ENCODE data around the gene TBC1D17. TPM values are rescaled to one million over a fixed set of nuclear protein-coding genes. Genes with fewer than 3 reads are reported as not detected.

TBC1D17 gene
- total RNA-seq, 1 donor, result 21.4 TPM

DNA sequence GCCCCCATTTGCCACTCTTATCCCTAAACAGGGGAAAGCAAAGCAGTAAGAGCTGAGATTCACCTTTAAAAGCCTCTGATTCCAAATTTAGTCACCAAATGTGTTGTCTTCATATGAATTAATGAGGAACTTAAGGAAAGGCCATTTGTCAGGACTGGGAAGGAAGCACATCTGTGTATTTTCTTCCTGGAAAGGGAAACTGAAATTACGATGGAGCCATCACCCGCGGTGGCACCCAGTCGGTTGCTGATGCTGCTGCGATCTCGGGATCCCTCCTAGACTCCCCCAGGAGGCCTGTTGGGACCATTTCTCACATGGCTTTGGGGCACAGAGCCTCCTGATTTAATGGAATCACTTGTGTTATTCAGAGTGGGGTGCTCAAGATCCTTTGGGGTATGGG lies 26.6 kb downstream of the TBC1D17 start:
- DNase-seq (ENCODE audit: insufficient read length, low spot score, missing footprints), result peak; percentile 45
- H3K4me1 ChIP-seq (ENCODE audit: insufficient read depth, low read length), result no peaks in the 10 kb centered on the region
- no peak overlapping the region for H2AFZ ChIP-seq (ENCODE audit: low read length)
- H3K9me3 ChIP-seq (ENCODE audit: low read depth, low read length), result no peaks in the 10 kb centered on the region
- H3K4me2 ChIP-seq (ENCODE audit: insufficient read depth, low read length), result no peak overlapping the region
- H4K20me1 ChIP-seq (ENCODE audit: insufficient read depth, low read length), result peaks cover 16% of the 10 kb centered on the region
- H3K27ac ChIP-seq (ENCODE audit: low read depth, low read length), result no peak overlapping the region
- H3K27me3 ChIP-seq (ENCODE audit: insufficient read depth, low read length), result no peaks in the 10 kb centered on the region
- peaks cover 19% of the 10 kb centered on the region for H3K36me3 ChIP-seq (ENCODE audit: insufficient read depth, low read length)
- TF ChIP-seq, protein P1, sequence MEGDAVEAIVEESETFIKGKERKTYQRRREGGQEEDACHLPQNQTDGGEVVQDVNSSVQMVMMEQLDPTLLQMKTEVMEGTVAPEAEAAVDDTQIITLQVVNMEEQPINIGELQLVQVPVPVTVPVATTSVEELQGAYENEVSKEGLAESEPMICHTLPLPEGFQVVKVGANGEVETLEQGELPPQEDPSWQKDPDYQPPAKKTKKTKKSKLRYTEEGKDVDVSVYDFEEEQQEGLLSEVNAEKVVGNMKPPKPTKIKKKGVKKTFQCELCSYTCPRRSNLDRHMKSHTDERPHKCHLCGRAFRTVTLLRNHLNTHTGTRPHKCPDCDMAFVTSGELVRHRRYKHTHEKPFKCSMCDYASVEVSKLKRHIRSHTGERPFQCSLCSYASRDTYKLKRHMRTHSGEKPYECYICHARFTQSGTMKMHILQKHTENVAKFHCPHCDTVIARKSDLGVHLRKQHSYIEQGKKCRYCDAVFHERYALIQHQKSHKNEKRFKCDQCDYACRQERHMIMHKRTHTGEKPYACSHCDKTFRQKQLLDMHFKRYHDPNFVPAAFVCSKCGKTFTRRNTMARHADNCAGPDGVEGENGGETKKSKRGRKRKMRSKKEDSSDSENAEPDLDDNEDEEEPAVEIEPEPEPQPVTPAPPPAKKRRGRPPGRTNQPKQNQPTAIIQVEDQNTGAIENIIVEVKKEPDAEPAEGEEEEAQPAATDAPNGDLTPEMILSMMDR (IDR thresholded peaks at IDR 0.05; ENCODE audit: extremely low read depth, low read depth, low read length), result no peak
- no peak overlapping the region for H3K4me3 ChIP-seq (ENCODE audit: insufficient read depth, low read length)
- H3K79me2 ChIP-seq (ENCODE audit: insufficient read depth, low read length), result peaks cover 5% of the 10 kb centered on the region

DNA sequence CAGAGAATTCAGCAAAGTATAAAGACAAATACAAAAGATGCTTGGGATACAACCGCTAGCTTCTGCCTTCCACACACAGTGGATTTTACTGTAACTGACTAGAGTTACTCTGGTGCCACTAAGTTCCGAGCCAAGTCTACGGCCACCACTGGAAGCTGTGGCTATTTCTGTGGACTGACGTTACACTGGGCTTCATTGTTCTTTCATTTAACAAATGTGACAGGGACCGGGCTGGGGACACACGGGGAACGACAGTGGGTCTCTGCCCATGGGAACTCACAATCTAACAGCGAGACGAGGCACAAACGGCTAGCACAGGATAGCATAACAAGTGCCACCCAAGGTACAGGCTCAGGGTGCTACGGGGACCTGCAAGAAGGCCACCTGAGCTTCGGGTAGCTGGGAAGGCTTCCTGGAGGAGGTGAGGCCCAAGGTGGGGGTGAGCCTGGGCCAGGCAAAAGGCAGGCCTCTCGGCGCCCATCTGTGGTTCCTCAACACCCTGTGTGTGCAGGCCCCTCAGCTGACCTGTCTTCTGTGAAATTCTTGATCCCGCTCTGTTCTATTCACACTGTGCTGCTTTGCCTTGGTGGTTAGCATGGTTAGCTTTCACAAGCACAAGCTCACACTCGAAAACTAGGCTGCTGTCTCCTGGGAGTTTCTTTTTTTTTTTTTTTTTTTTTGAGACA lies 29.5 kb downstream of the TBC1D17 start:
- no peak overlapping the region for H3K4me2 ChIP-seq (ENCODE audit: insufficient read depth, low read length)
- peak; percentile 27 for DNase-seq (ENCODE audit: insufficient read length, low spot score, missing footprints)
- H2AFZ ChIP-seq (ENCODE audit: low read length), result no peak overlapping the region
- no peaks in the 10 kb centered on the region for H3K9me3 ChIP-seq (ENCODE audit: low read depth, low read length)
- H3K27ac ChIP-seq (ENCODE audit: low read depth, low read length), result no peak overlapping the region
- no peaks in the 10 kb centered on the region for H3K27me3 ChIP-seq (ENCODE audit: insufficient read depth, low read length)
- TF ChIP-seq, protein P1 (IDR thresholded peaks at IDR 0.05; ENCODE audit: extremely low read depth, low read depth, low read length), result no peak
- H3K79me2 ChIP-seq (ENCODE audit: insufficient read depth, low read length), result peaks cover 8% of the 10 kb centered on the region
- H3K4me3 ChIP-seq (ENCODE audit: insufficient read depth, low read length), result no peak overlapping the region
- peaks cover 24% of the 10 kb centered on the region for H4K20me1 ChIP-seq (ENCODE audit: insufficient read depth, low read length)
- peaks cover 26% of the 10 kb centered on the region for H3K36me3 ChIP-seq (ENCODE audit: insufficient read depth, low read length)
- peaks cover 3% of the 10 kb centered on the region for H3K4me1 ChIP-seq (ENCODE audit: insufficient read depth, low read length)

GRCh38 chr19:49907745-49908446 lies 30.4 kb downstream of the TBC1D17 start:
- H3K4me2 ChIP-seq (ENCODE audit: insufficient read depth, low read length), result no peak overlapping the region
- TF ChIP-seq, protein P1 (IDR thresholded peaks at IDR 0.05; ENCODE audit: extremely low read depth, low read depth, low read length), result no peak
- H2AFZ ChIP-seq (ENCODE audit: low read length), result no peak overlapping the region
- no peaks in the 10 kb centered on the region for H3K9me3 ChIP-seq (ENCODE audit: low read depth, low read length)
- H3K27me3 ChIP-seq (ENCODE audit: insufficient read depth, low read length), result no peaks in the 10 kb centered on the region
- H4K20me1 ChIP-seq (ENCODE audit: insufficient read depth, low read length), result peaks cover 24% of the 10 kb centered on the region
- DNase-seq (ENCODE audit: insufficient read length, low spot score, missing footprints), result peak; percentile 38
- peaks cover 11% of the 10 kb centered on the region for H3K79me2 ChIP-seq (ENCODE audit: insufficient read depth, low read length)
- no peak overlapping the region for H3K27ac ChIP-seq (ENCODE audit: low read depth, low read length)
- peaks cover 3% of the 10 kb centered on the region for H3K4me1 ChIP-seq (ENCODE audit: insufficient read depth, low read length)
- H3K4me3 ChIP-seq (ENCODE audit: insufficient read depth, low read length), result no peak overlapping the region
- H3K36me3 ChIP-seq (ENCODE audit: insufficient read depth, low read length), result peaks cover 30% of the 10 kb centered on the region

Measured in osteoblast (primary cell).